ENCODE data around the gene GABRA6. TPM values are rescaled to one million over a fixed set of nuclear protein-coding genes. Genes with fewer than 3 reads are reported as not detected.

Gene GABRA6
- not detected in 5 replicates for total RNA-seq (2022; extraction: Qiagen RNA extraction; ENCODE audit: low read depth)

GRCh38 chr5:161685461-161685860 lies at the start of gene GABRA6:
Gene GABRA6 (plus strand): TSS chr5:161685721. CDS start chr5:161685990, 269 bp downstream.

Other genes starting within 250 kb of the GABRA6 start
- gene GABRB2, start 139.0 kb upstream of the GABRA6 start, total RNA-seq (2022; extraction: Qiagen RNA extraction; ENCODE audit: low read depth), result not detected in 5 replicates
- not detected in 5 replicates for gene GABRA1, start 162.4 kb downstream of the GABRA6 start, total RNA-seq (2022; extraction: Qiagen RNA extraction; ENCODE audit: low read depth)